Fibroblast of villous mesenchyme (primary cell): ENCODE measurements around the gene PRKCE. TPM values are rescaled to one million over a fixed set of nuclear protein-coding genes. Genes with fewer than 3 reads are reported as not detected.
A peak's percentile ranks its signal among the peaks of the same experiment; 100 is the strongest.

ENCODE experiments used
- DNase-seq: peaks from one replicate; pipeline ENCODE4 v3.0.0-alpha.2; 2010; ENCODE audit warnings: low read depth
- H3K4me3 ChIP-seq: 2 replicates; pipeline ENCODE4 v1.5.1; 2011; ENCODE audit warnings: low read depth, mild to moderate bottlenecking, low read length
- total RNA-seq: library from RNA; depleted of rRNA; stranded (reverse); fragments of >200 nt; gene quantifications from 2 replicates; pipeline ENCODE4 v1.2.3, GENCODE V29; 2012
- TF ChIP-seq, protein P1 (sequence below): IDR thresholded peaks from 2 replicates; pipeline ENCODE4 v1.5.1; 2012; ENCODE audit warnings: low read depth, mild to moderate bottlenecking, low read length; ENCODE audit not compliant: insufficient read depth

Gene PRKCE
- total RNA-seq, 1 donor = 27.2 TPM

DNA sequence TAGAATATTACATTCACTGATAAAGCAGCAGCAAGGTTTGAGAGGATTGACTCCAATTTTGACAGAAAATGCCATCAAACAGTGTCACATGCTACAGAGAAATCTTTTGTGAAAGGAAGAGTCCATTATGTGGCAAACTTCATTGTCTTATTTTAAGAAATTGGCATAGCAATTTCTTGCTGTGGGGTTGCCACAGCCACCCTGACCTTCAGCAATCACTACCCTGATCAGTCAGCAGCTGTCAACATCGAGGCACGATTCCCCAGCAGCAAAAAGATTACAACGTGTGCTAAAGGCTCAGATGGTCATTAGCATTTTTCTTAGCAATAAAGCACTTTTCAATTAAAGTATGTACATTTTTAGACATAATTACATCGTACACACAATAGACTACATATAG lies 74.7 kb downstream of the PRKCE start:
- no peak for DNase-seq
- no peak overlapping the region for H3K4me3 ChIP-seq
- TF ChIP-seq, protein P1, sequence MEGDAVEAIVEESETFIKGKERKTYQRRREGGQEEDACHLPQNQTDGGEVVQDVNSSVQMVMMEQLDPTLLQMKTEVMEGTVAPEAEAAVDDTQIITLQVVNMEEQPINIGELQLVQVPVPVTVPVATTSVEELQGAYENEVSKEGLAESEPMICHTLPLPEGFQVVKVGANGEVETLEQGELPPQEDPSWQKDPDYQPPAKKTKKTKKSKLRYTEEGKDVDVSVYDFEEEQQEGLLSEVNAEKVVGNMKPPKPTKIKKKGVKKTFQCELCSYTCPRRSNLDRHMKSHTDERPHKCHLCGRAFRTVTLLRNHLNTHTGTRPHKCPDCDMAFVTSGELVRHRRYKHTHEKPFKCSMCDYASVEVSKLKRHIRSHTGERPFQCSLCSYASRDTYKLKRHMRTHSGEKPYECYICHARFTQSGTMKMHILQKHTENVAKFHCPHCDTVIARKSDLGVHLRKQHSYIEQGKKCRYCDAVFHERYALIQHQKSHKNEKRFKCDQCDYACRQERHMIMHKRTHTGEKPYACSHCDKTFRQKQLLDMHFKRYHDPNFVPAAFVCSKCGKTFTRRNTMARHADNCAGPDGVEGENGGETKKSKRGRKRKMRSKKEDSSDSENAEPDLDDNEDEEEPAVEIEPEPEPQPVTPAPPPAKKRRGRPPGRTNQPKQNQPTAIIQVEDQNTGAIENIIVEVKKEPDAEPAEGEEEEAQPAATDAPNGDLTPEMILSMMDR = no peak

DNA sequence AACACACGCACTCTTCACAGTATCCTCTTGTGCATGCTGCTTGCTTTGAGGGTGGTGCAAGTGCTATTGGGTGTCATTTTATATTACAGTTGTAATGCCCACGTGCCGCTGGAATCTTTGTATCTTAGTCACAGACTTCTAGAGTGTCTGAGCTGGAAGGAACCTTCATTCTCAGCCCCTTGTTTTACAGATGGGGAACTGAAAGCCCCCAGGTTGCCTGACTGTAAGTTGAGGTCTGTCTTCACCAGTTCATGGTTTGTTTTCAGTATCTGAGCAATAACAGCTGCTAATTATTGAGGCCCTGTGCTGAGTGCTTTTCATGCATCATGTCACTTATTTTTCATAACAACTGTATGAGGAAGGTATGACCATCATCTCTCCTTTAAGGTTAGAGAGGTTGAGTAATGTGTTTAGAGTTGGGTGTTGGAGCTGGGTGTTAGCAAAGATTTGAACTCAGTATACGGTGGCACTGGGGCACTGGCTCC lies 77.0 kb downstream of the PRKCE start:
- H3K4me3 ChIP-seq = no peak overlapping the region
- DNase-seq = no peak
- TF ChIP-seq, protein P1 = no peak

DNA sequence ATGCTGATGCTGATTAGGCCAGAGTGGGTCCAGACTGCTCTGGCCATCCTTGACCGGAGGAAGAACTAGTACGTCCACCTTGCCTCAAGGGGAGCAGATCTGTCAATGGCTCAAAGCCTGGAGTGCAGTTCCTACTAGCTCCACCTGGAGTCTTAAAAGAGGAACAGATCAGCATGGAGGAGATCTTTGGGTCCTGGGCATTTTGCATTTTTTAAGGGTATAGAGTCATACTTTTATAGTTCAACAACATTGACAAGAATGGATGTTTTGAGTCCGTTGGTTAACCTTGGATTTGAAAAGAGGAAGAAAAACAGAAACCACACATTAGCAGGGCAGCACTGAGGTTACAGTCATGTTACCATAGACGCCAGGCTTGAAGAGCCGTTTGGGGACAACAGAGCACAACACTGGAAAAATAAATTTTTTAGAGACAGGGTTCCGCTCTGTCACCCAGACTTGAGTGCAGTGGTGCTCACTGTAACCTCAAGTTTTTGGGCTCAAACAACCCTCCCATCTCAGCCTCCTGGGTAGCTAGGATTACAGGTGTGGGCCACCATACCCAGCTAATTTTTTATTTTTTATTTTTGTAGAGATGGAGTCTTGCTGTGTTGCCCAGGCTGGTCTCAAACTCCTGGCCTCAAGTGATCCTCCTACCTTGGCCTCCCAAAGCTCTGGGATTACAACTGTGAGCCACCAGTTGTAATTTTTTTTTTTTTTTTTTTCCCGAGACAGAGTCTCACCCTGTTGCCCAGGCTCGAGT lies 78.5 kb downstream of the PRKCE start:
- TF ChIP-seq, protein P1 = peak; percentile 37
- DNase-seq = no peak

DNA sequence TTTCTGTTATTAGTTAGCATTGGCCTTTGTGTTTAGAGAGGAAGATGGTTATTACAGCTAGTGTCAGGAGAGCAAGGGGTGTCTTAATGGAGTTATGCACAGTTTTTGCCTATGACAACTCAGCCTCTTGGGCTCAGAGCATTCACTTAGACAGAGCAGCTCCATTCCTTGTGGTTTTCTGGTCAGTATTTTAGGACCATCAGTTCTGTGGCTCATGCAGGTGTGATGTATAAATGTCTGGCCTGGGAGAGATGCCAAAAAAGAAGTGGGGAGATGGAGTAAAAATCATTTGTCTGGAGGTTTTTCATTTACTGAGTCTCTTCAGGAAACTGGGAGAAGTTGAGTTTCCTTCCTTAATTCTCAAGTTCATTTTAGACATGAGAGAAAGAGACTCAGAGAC lies 79.7 kb downstream of the PRKCE start:
- DNase-seq = no peak
- TF ChIP-seq, protein P1 = no peak
- H3K4me3 ChIP-seq = no peak overlapping the region

More for the DNA sequence above, 78.5 kb downstream of the PRKCE start:
- H3K4me3 ChIP-seq = no peak overlapping the region

DNA sequence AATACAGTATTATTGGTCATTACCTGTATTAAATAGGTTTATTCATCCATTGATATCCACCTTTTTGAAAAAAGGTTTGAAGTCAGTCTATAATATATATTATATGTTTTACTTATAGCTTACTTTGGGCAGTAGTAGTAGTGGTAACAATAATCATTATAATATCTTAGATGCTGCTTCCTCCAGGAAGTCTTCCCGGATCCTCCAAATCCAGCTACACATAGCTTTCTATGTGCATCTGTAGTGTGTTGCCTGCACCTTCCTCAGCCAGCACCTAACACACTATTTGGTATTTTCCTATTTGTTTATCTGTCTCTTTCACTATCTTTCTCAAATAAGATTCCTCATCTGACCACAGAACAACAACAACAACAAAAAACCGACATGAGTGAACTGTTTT lies 81.0 kb downstream of the PRKCE start:
- DNase-seq = no peak
- TF ChIP-seq, protein P1 = no peak
- no peak overlapping the region for H3K4me3 ChIP-seq

DNA sequence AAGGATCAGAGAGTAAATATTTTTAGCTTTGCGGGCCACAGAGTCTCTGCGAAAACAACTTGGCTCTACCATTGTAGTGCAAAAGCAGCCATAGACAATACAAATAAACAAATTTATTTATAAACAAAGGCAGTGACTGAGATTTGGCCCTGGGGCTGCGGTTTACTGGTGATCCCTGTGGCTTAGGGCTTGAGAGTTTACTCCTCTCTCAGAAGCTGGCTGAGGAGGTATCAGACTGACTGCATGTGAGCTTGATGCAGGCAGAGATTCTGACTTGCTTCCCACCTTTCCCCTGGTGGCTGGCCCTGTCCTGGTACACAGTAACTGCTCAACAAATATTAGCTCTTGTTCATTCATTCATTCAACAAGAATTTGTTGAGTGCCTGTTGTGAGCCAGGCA lies 81.5 kb downstream of the PRKCE start:
- H3K4me3 ChIP-seq = no peak overlapping the region
- TF ChIP-seq, protein P1 = peak; percentile 5
- no peak for DNase-seq
